Esophagus squamous epithelium (tissue), 5 donors: Measurements from ENCODE around the gene DIMT1. TPM values are rescaled to one million over a fixed set of nuclear protein-coding genes. Genes with fewer than 3 reads are reported as not detected.

Source experiments
- DNase-seq: peaks from one replicate; lab custom pipeline; 2025; lab: John Stamatoyannopoulos, UW
- H3K27ac ChIP-seq, 4 donors: fragments of 200-600 bp; sonication (generic); one replicate each; pipeline ENCODE4 v1.5.1; 2016 to 2019; ENCODE audit warnings: mild to moderate bottlenecking in 1 of 4
- H3K27me3 ChIP-seq, 4 donors: fragments of 200-600 bp; sonication (generic); 1 replicate in 3 of 4; 2 replicates in 1 of 4; pipeline versions ENCODE4 v1.5.1 to v1.6.0; 2017 to 2021; ENCODE audit warnings: antibody characterized with exemption in 1 of 4
- H3K36me3 ChIP-seq, 3 donors: fragments of 200-600 bp; sonication (generic); one replicate each; pipeline ENCODE4 v1.5.1; 2016 to 2019
- H3K4me1 ChIP-seq, 3 donors: fragments of 200-600 bp; sonication (generic); one replicate each; pipeline ENCODE4 v1.5.1; 2017 to 2019
- H3K4me3 ChIP-seq, 4 donors: fragments of 200-600 bp; sonication (generic); 1 replicate in 3 of 4; 2 replicates in 1 of 4; pipeline ENCODE4 v1.5.1; 2016 to 2019; ENCODE audit warnings: mild to moderate bottlenecking in 2 of 4, moderate library complexity in 1 of 4
- H3K9me3 ChIP-seq, 3 donors: fragments of 200-600 bp; sonication (generic); one replicate each; pipeline ENCODE4 v1.5.1; 2016 to 2019
- CTCF ChIP-seq, 6 experiments: fragments of 450-650 bp in 4 of 6; fragments of 200-600 bp in 2 of 6; sonication (generic) in 2 of 6; IDR thresholded peaks; one replicate each; pipeline ENCODE4 v1.5.1; 2016 to 2019; ENCODE audit warnings: antibody characterized with exemption in 6 of 6, mild to moderate bottlenecking in 4 of 6, moderate library complexity in 4 of 6
- POLR2A ChIP-seq, 4 donors: fragments of 450-650 bp; IDR thresholded peaks; one replicate each; pipeline ENCODE4 v1.6.1; 2017; ENCODE audit warnings: antibody characterized with exemption in 4 of 4, mild to moderate bottlenecking in 4 of 4, moderate library complexity in 3 of 4
- WGBS, 2 donors: methylation state at CpG; one replicate each; pipeline ENCODE4 v1.1.5; 2018; 5-methylcytosine and 5-hydroxymethylcytosine counted together
- intact Hi-C: fragments of 100-400 bp; cut with DNase I; formaldehyde crosslinking; loops from one replicate; pipeline ENCODE4 v1.15.0; 2022
- total RNA-seq, 4 donors: library from RNA; depleted of rRNA; stranded (reverse); fragments of >200 nt; gene quantifications; one replicate each; pipeline ENCODE4 v1.1.0, GENCODE V29; 2016
- donor health status: DM: yes; HTN: yes; CAD: no.

DIMT1 gene
- total RNA-seq, 4 donors from 2014 or later: 18.8 to 38.5 (median 26.8) TPM

DNA sequence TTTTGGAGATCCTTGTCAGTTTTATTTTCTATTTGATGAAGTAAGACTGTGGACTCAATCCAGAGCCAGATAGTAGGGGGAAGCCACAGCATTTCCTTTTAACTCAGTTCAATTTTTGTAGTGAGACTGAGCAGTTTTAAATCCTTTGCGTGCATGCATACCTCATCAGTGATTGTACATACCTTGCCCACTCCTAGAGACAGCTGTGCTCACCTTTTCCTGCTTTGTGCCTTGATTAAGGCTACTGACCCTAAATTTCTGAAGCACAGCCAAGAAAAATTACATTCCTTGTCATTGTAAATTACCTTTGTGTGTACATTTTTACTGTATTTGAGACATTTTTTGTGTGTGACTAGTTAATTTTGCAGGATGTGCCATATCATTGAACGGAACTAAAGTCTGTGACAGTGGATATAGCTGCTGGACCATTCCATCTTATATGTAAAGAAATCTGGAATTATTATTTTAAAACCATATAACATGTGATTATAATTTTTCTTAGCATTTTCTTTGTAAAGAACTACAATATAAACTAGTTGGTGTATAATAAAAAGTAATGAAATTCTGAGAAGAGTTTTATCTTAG lies 17.8 kb downstream of the DIMT1 start:
- no peaks in the 10 kb centered on the region for H3K9me3 ChIP-seq
- H3K4me3 ChIP-seq: no peak overlapping the region
- intact Hi-C loops: no loop called here
- H3K27ac ChIP-seq: peak overlapping the region; percentile 56 to 79 (median 65)
- H3K27me3 ChIP-seq: no peaks in the 10 kb centered on the region
- peaks cover 2 to 47% (median 12%) of the 10 kb centered on the region in 3 donors for H3K4me1 ChIP-seq
- TF ChIP-seq POLR2A (IDR thresholded peaks at IDR 0.05): no peak
- TF ChIP-seq CTCF (IDR thresholded peaks at IDR 0.05): no peak
- H3K36me3 ChIP-seq: peaks cover 0 to 90% (median 3%) of the 10 kb centered on the region in 3 donors
- DNase-seq: no peak
- WGBS, 2 donors: 67 to 74% methylated on average over 2 of the region's 2 CpGs

GRCh38 chr5:62385131-62385530 lies 18.6 kb downstream of the DIMT1 start:
- Histone ChIP-seq H3K4me3 (no peak overlapping the region), H3K4me1 (peaks cover 2 to 44% (median 12%) of the 10 kb centered on the region in 3 donors), H3K27me3 (no peaks in the 10 kb centered on the region), H3K9me3 (no peaks in the 10 kb centered on the region), H3K27ac (peak overlapping the region; percentile 56 to 79 (median 71)), H3K36me3 (peaks cover 0 to 90% (median 3%) of the 10 kb centered on the region in 3 donors)
- TF ChIP-seq CTCF (IDR thresholded peaks at IDR 0.05) (no peak), POLR2A (IDR thresholded peaks at IDR 0.05) (no peak)
- 39 to 47% methylated on average over 4 of the region's 4 CpGs for WGBS, 2 donors
- intact Hi-C loops: no loop called here
- DNase-seq: no peak

- Histone ChIP-seq H3K4me3 (no peak overlapping the region), H3K27me3 (no peaks in the 10 kb centered on the region), H3K9me3 (no peaks in the 10 kb centered on the region), H3K4me1 (no peaks in the 10 kb centered on the region), H3K36me3 (peaks cover 0 to 84% (median 18%) of the 10 kb centered on the region in 3 donors), H3K27ac (peak overlapping the region in 2 of 4 donors; percentile 14 to 37)
- no peak for TF ChIP-seq CTCF (IDR thresholded peaks at IDR 0.05)
- no peak for TF ChIP-seq POLR2A (IDR thresholded peaks at IDR 0.05)
- intact Hi-C loops: no loop called here
- no peak for DNase-seq
- WGBS, 2 donors: 77 to 82% methylated on average over 2 to 3 of the region's 3 CpGs
Observed at GRCh38 chr5:62376064-62376463, 27.6 kb downstream of the DIMT1 start.

DNA sequence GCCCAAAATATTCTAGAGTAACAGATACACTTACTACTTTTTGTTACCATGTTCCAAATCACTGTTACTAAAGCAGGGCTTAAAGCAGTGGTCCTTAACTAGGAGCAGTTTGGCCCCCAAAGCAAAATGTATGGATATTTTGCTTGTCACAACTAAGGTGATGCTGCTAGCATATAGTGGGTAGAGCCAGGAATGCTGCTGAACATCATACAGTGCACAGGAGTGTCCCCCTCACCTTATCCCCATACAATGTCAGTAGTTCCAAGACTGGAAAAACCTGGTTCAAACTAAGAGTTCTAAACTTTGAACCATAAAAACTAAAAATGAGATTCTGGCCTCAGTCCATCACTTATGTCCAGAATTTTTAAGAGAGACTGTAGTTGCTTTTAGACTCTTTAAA lies 28.1 kb downstream of the DIMT1 start:
- Histone ChIP-seq H3K27ac (peak overlapping the region in 2 of 4 donors; percentile 14 to 37), H3K4me1 (no peaks in the 10 kb centered on the region), H3K36me3 (peaks cover 0 to 83% (median 18%) of the 10 kb centered on the region in 3 donors), H3K9me3 (no peaks in the 10 kb centered on the region), H3K27me3 (no peaks in the 10 kb centered on the region), H3K4me3 (no peak overlapping the region)
- DNase-seq: no peak
- no peak for TF ChIP-seq CTCF (IDR thresholded peaks at IDR 0.05)
- TF ChIP-seq POLR2A (IDR thresholded peaks at IDR 0.05): no peak
- intact Hi-C loops: no loop called here

- peaks cover 0 to 77% (median 10%) of the 10 kb centered on the region in 3 donors for H3K36me3 ChIP-seq
- no peaks in the 10 kb centered on the region for H3K27me3 ChIP-seq
- intact Hi-C loops: no loop called here
- 92 to 100% methylated on average over 1 of the region's 1 CpG for WGBS, 2 donors
- H3K4me1 ChIP-seq: no peaks in the 10 kb centered on the region
- no peak for TF ChIP-seq POLR2A (IDR thresholded peaks at IDR 0.05)
- H3K27ac ChIP-seq: no peak overlapping the region
- no peak overlapping the region for H3K4me3 ChIP-seq
- H3K9me3 ChIP-seq: no peaks in the 10 kb centered on the region
- no peak for DNase-seq
Observed at GRCh38 chr5:62374090-62374489, 29.6 kb downstream of the DIMT1 start.
